ENCODE data around the gene FBXL22.

The FBXL22 gene

GRCh38 chr15:63597038-63597790, at the start of gene FBXL22:
Gene FBXL22 (plus strand): TSS chr15:63597387. CDS start chr15:63597393, 6 bp downstream.
- H3K79me2 ChIP-seq (ENCODE audit: insufficient read depth, low read length): no peaks in the 10 kb centered on the region
- H3K27ac ChIP-seq (ENCODE audit: low read depth, low read length): no peak within 1 kb of the TSS
- H3K36me3 ChIP-seq (ENCODE audit: low read length): no peaks in the 10 kb centered on the region
- no peaks in the 10 kb centered on the region for H3K27me3 ChIP-seq (ENCODE audit: low read length)
- H3K4me2 ChIP-seq (ENCODE audit: low read depth, low read length, poor library complexity, severe bottlenecking): no peak within 1 kb of the TSS
- H3K9me3 ChIP-seq (ENCODE audit: insufficient read depth, low read length): no peaks in the 10 kb centered on the region
- H3K9ac ChIP-seq (ENCODE audit: low read length): no peak within 1 kb of the TSS
- peaks cover 22% of the 10 kb centered on the region for H3F3A ChIP-seq (ENCODE audit: insufficient read depth)
- H3K4me3 ChIP-seq (ENCODE audit: insufficient read depth, low read length, poor library complexity, severe bottlenecking): no peak within 1 kb of the TSS
- TF ChIP-seq CTCF (IDR thresholded peaks at IDR 0.05; ENCODE audit: insufficient read depth, low read length, poor library complexity, severe bottlenecking) (no peak), EZH2phosphoT487 (conservative IDR thresholded peaks at IDR 0.05; ENCODE audit: low read length) (no peak)
- H2AFZ ChIP-seq (ENCODE audit: low read depth, low read length, severe bottlenecking): no peak within 1 kb of the TSS
- H4K20me1 ChIP-seq (ENCODE audit: low read depth, low read length): no peaks in the 10 kb centered on the region
- H3K9me2 ChIP-seq (replicated peaks; ENCODE audit: insufficient read depth, low read length): no peaks in the 10 kb centered on the region

GRCh38 chr15:63551400-63551799, 45.8 kb upstream of the FBXL22 start:
- no peaks in the 10 kb centered on the region for H3K9me2 ChIP-seq (replicated peaks; ENCODE audit: insufficient read depth, low read length)
- H3K36me3 ChIP-seq (ENCODE audit: low read length): no peaks in the 10 kb centered on the region
- no peaks in the 10 kb centered on the region for H3K9me3 ChIP-seq (ENCODE audit: insufficient read depth, low read length)
- H3K27ac ChIP-seq (ENCODE audit: low read depth, low read length): no peak overlapping the region
- H3K79me2 ChIP-seq (ENCODE audit: insufficient read depth, low read length): no peaks in the 10 kb centered on the region
- no peak for TF ChIP-seq EZH2phosphoT487 (conservative IDR thresholded peaks at IDR 0.05; ENCODE audit: low read length)
- no peak for TF ChIP-seq CTCF (IDR thresholded peaks at IDR 0.05; ENCODE audit: insufficient read depth, low read length, poor library complexity, severe bottlenecking)
- no peak overlapping the region for H2AFZ ChIP-seq (ENCODE audit: low read depth, low read length, severe bottlenecking)
- H3K9ac ChIP-seq (ENCODE audit: low read length): no peak overlapping the region
- H4K20me1 ChIP-seq (ENCODE audit: low read depth, low read length): no peaks in the 10 kb centered on the region
- no peaks in the 10 kb centered on the region for H3K27me3 ChIP-seq (ENCODE audit: low read length)
- H3K4me2 ChIP-seq (ENCODE audit: low read depth, low read length, poor library complexity, severe bottlenecking): no peak overlapping the region
- no peak overlapping the region for H3K4me3 ChIP-seq (ENCODE audit: insufficient read depth, low read length, poor library complexity, severe bottlenecking)
- H3F3A ChIP-seq (ENCODE audit: insufficient read depth): no peaks in the 10 kb centered on the region; the same call in 1 of the 2 replicates

GRCh38 chr15:63553388-63553791, 43.8 kb upstream of the FBXL22 start:
- no peaks in the 10 kb centered on the region for H3K79me2 ChIP-seq (ENCODE audit: insufficient read depth, low read length)
- H3K36me3 ChIP-seq (ENCODE audit: low read length): no peaks in the 10 kb centered on the region
- no peak overlapping the region for H3K27ac ChIP-seq (ENCODE audit: low read depth, low read length)
- H3K27me3 ChIP-seq (ENCODE audit: low read length): no peaks in the 10 kb centered on the region
- no peak overlapping the region for H2AFZ ChIP-seq (ENCODE audit: low read depth, low read length, severe bottlenecking)
- no peaks in the 10 kb centered on the region for H4K20me1 ChIP-seq (ENCODE audit: low read depth, low read length)
- TF ChIP-seq EZH2phosphoT487 (conservative IDR thresholded peaks at IDR 0.05; ENCODE audit: low read length) (no peak), CTCF (IDR thresholded peaks at IDR 0.05; ENCODE audit: insufficient read depth, low read length, poor library complexity, severe bottlenecking) (no peak)
- H3K9ac ChIP-seq (ENCODE audit: low read length): no peak overlapping the region
- no peaks in the 10 kb centered on the region for H3K9me2 ChIP-seq (replicated peaks; ENCODE audit: insufficient read depth, low read length)
- H3F3A ChIP-seq (ENCODE audit: insufficient read depth): no peaks in the 10 kb centered on the region; the same call in 1 of the 2 replicates
- no peak overlapping the region for H3K4me2 ChIP-seq (ENCODE audit: low read depth, low read length, poor library complexity, severe bottlenecking)
- H3K4me3 ChIP-seq (ENCODE audit: insufficient read depth, low read length, poor library complexity, severe bottlenecking): no peak overlapping the region
- no peaks in the 10 kb centered on the region for H3K9me3 ChIP-seq (ENCODE audit: insufficient read depth, low read length)

Data from SU-DHL-6 (cell line).